ENCODE data around the gene ANGEL2. TPM values are rescaled to one million over a fixed set of nuclear protein-coding genes. Genes with fewer than 3 reads are reported as not detected.

Gene ANGEL2
- total RNA-seq, result 23.5 and 35.1 TPM in 2 replicates

GRCh38 chr1:213015099-213016050 is at the start of gene ANGEL2:
ANGEL2 (minus strand) TSS chr1:213015867; CDS start chr1:213015671, 196 bp downstream.

GRCh38 chr1:213051127-213051880 is 35.6 kb upstream of the ANGEL2 start, which contains the start of gene RPS6KC1:
RPS6KC1 (plus strand) TSS chr1:213051241; CDS start chr1:213051405, 164 bp downstream.

GRCh38 chr1:212950243-212951125 is 65.2 kb downstream of the ANGEL2 start, which contains the start of gene VASH2:
VASH2 (plus strand) TSS chr1:212950541; CDS start chr1:212951543, 1,002 bp downstream.

Other genes starting within 250 kb of the ANGEL2 start
- 30.6 and 45.8 TPM in 2 replicates for gene NSL1, start 224.1 kb downstream of the ANGEL2 start, total RNA-seq
- 12.8 and 14.0 TPM in 2 replicates for gene TATDN3, start 224.0 kb downstream of the ANGEL2 start, total RNA-seq
- gene SPATA45, start 168.2 kb downstream of the ANGEL2 start, total RNA-seq, result not detected in 2 replicates
- 8.1 and 12.5 TPM in 2 replicates for gene FLVCR1, start 157.6 kb downstream of the ANGEL2 start, total RNA-seq
- 2.0 and 3.1 TPM in 2 replicates for gene VASH2, start 65.3 kb downstream of the ANGEL2 start, total RNA-seq
- 7.7 and 8.8 TPM in 2 replicates for gene RPS6KC1, start 35.4 kb upstream of the ANGEL2 start, total RNA-seq

Measured in bronchus fibroblast of lung (primary cell).